HL-60 (cell line): ENCODE data around the gene FKBP7.

Source experiments
- DNase-seq, 2 experiments: peaks; one replicate each; pipeline ENCODE4 v3.0.0-alpha.2; 2010 to 2020; ENCODE audit warnings: low read depth in 1 of 2, low spot score in 1 of 2
- H3K27ac ChIP-seq: fragments of 250-450 bp; sonication (Bioruptor Pico); replicated peaks from 2 replicates; pipeline ENCODE4 v1.5.1; 2020; ENCODE audit warnings: mild to moderate bottlenecking, moderate library complexity
- H3K27me3 ChIP-seq: fragments of 250-450 bp; sonication (Bioruptor Pico); 2 replicates; pipeline ENCODE4 v1.5.1; 2021; ENCODE audit warnings: mild to moderate bottlenecking, moderate library complexity; ENCODE audit not compliant: insufficient read depth, poor library complexity, severe bottlenecking
- H3K4me3 ChIP-seq: replicated peaks from 2 replicates; pipeline ENCODE4 v1.5.1; 2011; ENCODE audit warnings: mild to moderate bottlenecking, control low read depth, low read length; ENCODE audit not compliant: insufficient read depth
- CTCF ChIP-seq: IDR thresholded peaks from one replicate; pipeline ENCODE4 v1.5.1; 2011; ENCODE audit warnings: low read length, control low read depth, inconsistent platforms; ENCODE audit not compliant: insufficient read depth
- GABPA ChIP-seq: IDR thresholded peaks from 2 replicates; pipeline ENCODE4 v1.6.1; 2012; ENCODE audit warnings: low read depth
- POLR2AphosphoS5 ChIP-seq: IDR thresholded peaks from 2 replicates; pipeline ENCODE4 v1.6.1; 2012; ENCODE audit warnings: low read depth
- REST ChIP-seq: IDR thresholded peaks from 2 replicates; pipeline ENCODE4 v1.6.1; 2012; ENCODE audit warnings: low read depth; ENCODE audit not compliant: insufficient replicate concordance
- SPI1 ChIP-seq: IDR thresholded peaks from 2 replicates; pipeline ENCODE4 v1.6.1; 2012; ENCODE audit warnings: low read depth, mild to moderate bottlenecking, borderline replicate concordance

Gene FKBP7

GRCh38 chr2:178480227-178481181 is 2.1 kb upstream of the FKBP7 start, which contains the start of gene PLEKHA3:
PLEKHA3 (plus strand) TSS chr2:178480457; CDS start chr2:178480870, 413 bp downstream.
- H3K4me3 ChIP-seq, result peak within 1 kb of the TSS; percentile 71
- peak; percentile 47 to 93 for DNase-seq
- TF ChIP-seq GABPA, result peak; percentile 63; the same call in 1 of the 2 replicates
- TF ChIP-seq CTCF, result no peak
- TF ChIP-seq POLR2AphosphoS5, result peak; percentile 56; the same call in 1 of the 2 replicates
- no peak for TF ChIP-seq REST
- TF ChIP-seq SPI1, result peak; percentile 38; the same call in 1 of the 2 replicates
- H3K27me3 ChIP-seq, result no peaks in the 10 kb centered on the region
- H3K27ac ChIP-seq, result peak within 1 kb of the TSS; percentile 71

- no peak for DNase-seq
- TF ChIP-seq POLR2AphosphoS5 (no peak), CTCF (no peak), SPI1 (no peak)
Measured at GRCh38 chr2:178479758-178480226, 1.4 kb upstream of the FKBP7 start.

GRCh38 chr2:178479275-178479616 is 846 bp upstream of the FKBP7 start:
- Histone ChIP-seq H3K27ac (no peak overlapping the region; the same call in 1 of the 2 replicates), H3K4me3 (peak overlapping the region; percentile 85; the same call in 1 of the 2 replicates)
- DNase-seq, result no peak

More at GRCh38 chr2:178479758-178480226, 1.4 kb upstream of the FKBP7 start:
- Histone ChIP-seq H3K27ac (peak overlapping the region; percentile 71), H3K4me3 (peak overlapping the region; percentile 71), H3K27me3 (no peaks in the 10 kb centered on the region)

GRCh38 chr2:178478130-178478438 is 316 bp downstream of the FKBP7 start:
- DNase-seq, result peak in 1 of 2 experiments; percentile 14
- Histone ChIP-seq H3K27ac (peak overlapping the region; percentile 80), H3K4me3 (peak overlapping the region; percentile 85), H3K27me3 (no peaks in the 10 kb centered on the region)
- TF ChIP-seq POLR2AphosphoS5 (no peak), SPI1 (no peak), GABPA (no peak), CTCF (no peak), REST (no peak)

More at GRCh38 chr2:178479275-178479616, 846 bp upstream of the FKBP7 start:
- TF ChIP-seq GABPA (peak; percentile 17; the same call in 1 of the 2 replicates), CTCF (no peak)
- no peaks in the 10 kb centered on the region for H3K27me3 ChIP-seq
